ENCODE measurements around the gene TNNT2.

DNA sequence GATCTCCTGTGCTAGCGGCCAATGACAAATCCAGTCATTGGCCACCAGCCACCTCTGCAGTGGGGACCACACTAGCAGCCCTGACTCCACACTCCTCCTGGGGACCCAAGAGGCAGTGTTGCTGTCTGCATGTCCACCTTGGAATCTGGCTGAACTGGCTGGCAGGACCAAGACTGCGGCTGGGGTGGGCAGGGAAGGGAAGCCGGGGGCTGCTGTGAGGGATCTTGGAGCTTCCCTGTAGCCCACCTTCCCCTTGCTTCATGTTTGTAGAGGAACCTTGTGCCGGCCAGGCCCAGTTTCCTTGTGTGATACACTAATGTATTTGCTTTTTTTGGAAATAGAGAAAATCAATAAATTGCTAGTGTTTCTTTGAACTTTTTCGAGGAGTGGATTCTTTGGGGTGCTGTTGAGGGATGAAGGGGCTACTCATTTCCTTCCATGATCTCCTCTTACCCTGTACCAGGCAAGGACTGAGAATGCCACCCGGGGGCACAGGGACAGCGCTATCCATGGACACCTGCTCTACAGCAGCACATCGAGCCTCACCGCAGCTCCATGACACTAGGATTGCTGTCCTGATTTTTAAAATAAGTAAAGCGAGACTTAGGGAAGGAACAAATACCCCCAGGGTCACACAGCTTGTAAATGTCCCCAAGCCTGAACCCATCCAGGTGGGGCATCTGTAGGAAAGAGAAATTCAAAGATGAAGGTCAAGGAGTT lies 44.7 kb downstream of the TNNT2 start:
- no peak for TF ChIP-seq POLR2AphosphoS5 (IDR thresholded peaks at IDR 0.05; ENCODE audit: low read depth, low read length)
- TF ChIP-seq, protein P1, sequence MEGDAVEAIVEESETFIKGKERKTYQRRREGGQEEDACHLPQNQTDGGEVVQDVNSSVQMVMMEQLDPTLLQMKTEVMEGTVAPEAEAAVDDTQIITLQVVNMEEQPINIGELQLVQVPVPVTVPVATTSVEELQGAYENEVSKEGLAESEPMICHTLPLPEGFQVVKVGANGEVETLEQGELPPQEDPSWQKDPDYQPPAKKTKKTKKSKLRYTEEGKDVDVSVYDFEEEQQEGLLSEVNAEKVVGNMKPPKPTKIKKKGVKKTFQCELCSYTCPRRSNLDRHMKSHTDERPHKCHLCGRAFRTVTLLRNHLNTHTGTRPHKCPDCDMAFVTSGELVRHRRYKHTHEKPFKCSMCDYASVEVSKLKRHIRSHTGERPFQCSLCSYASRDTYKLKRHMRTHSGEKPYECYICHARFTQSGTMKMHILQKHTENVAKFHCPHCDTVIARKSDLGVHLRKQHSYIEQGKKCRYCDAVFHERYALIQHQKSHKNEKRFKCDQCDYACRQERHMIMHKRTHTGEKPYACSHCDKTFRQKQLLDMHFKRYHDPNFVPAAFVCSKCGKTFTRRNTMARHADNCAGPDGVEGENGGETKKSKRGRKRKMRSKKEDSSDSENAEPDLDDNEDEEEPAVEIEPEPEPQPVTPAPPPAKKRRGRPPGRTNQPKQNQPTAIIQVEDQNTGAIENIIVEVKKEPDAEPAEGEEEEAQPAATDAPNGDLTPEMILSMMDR (IDR thresholded peaks at IDR 0.05), result no peak
- TF ChIP-seq SIN3A (IDR thresholded peaks at IDR 0.05; ENCODE audit: borderline replicate concordance, insufficient read depth, low read depth, low read length), result no peak
- TF ChIP-seq, protein P2, sequence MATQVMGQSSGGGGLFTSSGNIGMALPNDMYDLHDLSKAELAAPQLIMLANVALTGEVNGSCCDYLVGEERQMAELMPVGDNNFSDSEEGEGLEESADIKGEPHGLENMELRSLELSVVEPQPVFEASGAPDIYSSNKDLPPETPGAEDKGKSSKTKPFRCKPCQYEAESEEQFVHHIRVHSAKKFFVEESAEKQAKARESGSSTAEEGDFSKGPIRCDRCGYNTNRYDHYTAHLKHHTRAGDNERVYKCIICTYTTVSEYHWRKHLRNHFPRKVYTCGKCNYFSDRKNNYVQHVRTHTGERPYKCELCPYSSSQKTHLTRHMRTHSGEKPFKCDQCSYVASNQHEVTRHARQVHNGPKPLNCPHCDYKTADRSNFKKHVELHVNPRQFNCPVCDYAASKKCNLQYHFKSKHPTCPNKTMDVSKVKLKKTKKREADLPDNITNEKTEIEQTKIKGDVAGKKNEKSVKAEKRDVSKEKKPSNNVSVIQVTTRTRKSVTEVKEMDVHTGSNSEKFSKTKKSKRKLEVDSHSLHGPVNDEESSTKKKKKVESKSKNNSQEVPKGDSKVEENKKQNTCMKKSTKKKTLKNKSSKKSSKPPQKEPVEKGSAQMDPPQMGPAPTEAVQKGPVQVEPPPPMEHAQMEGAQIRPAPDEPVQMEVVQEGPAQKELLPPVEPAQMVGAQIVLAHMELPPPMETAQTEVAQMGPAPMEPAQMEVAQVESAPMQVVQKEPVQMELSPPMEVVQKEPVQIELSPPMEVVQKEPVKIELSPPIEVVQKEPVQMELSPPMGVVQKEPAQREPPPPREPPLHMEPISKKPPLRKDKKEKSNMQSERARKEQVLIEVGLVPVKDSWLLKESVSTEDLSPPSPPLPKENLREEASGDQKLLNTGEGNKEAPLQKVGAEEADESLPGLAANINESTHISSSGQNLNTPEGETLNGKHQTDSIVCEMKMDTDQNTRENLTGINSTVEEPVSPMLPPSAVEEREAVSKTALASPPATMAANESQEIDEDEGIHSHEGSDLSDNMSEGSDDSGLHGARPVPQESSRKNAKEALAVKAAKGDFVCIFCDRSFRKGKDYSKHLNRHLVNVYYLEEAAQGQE (IDR thresholded peaks at IDR 0.05; ENCODE audit: insufficient read depth in 1 of 2, low read depth in 2 of 2, low read length in 1 of 2), result no peak

Measured in Panc1 (cell line).